Thyroid gland (tissue), 4 donors: ENCODE measurements around the gene PLEKHO2.

Experiments
- POLR2A ChIP-seq, 2 donors: fragments of 450-650 bp; IDR thresholded peaks; one replicate each; pipeline ENCODE4 v1.6.1; 2017; ENCODE audit warnings: antibody characterized with exemption in 2 of 2, mild to moderate bottlenecking in 2 of 2, moderate library complexity in 1 of 2
- TF ChIP-seq, protein P1 (sequence below), 6 experiments: fragments of 200-600 bp in 3 of 6; fragments of 450-650 bp in 3 of 6; sonication (generic) in 3 of 6; IDR thresholded peaks; one replicate each; pipeline ENCODE4 v1.5.1; 2016 to 2019; ENCODE audit warnings: antibody characterized with exemption in 6 of 6, mild to moderate bottlenecking in 2 of 6, inconsistent platforms in 1 of 6, moderate library complexity in 1 of 6

- TF ChIP-seq, protein P1, sequence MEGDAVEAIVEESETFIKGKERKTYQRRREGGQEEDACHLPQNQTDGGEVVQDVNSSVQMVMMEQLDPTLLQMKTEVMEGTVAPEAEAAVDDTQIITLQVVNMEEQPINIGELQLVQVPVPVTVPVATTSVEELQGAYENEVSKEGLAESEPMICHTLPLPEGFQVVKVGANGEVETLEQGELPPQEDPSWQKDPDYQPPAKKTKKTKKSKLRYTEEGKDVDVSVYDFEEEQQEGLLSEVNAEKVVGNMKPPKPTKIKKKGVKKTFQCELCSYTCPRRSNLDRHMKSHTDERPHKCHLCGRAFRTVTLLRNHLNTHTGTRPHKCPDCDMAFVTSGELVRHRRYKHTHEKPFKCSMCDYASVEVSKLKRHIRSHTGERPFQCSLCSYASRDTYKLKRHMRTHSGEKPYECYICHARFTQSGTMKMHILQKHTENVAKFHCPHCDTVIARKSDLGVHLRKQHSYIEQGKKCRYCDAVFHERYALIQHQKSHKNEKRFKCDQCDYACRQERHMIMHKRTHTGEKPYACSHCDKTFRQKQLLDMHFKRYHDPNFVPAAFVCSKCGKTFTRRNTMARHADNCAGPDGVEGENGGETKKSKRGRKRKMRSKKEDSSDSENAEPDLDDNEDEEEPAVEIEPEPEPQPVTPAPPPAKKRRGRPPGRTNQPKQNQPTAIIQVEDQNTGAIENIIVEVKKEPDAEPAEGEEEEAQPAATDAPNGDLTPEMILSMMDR (IDR thresholded peaks at IDR 0.05) = no peak
- TF ChIP-seq POLR2A (IDR thresholded peaks at IDR 0.05) = no peak
Observed at GRCh38 chr15:64901914-64902313, 60.2 kb downstream of the PLEKHO2 start.
